NCI-H2196 treated with DMSO at 0.1 percent for 48 hours (cell line): ENCODE data around the gene DMPK.

Experiments used
- DNase-seq: peaks from one replicate; lab custom pipeline; 2025; ENCODE audit not compliant: unreplicated experiment; lab: John Stamatoyannopoulos, UW

Gene DMPK

GRCh38 chr19:45770192-45771101 is 11.8 kb downstream of the DMPK start:
- peak; percentile 96 for DNase-seq

DNA sequence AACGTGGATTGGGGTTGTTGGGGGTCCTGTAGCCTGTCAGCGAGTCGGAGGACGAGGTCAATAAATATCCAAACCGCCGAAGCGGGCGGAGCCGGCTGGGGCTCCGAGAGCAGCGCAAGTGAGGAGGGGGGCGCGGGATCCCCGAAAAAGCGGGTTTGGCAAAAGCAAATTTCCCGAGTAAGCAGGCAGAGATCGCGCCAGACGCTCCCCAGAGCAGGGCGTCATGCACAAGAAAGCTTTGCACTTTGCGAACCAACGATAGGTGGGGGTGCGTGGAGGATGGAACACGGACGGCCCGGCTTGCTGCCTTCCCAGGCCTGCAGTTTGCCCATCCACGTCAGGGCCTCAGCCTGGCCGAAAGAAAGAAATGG is 12.5 kb downstream of the DMPK start:
- no peak for DNase-seq

DNA sequence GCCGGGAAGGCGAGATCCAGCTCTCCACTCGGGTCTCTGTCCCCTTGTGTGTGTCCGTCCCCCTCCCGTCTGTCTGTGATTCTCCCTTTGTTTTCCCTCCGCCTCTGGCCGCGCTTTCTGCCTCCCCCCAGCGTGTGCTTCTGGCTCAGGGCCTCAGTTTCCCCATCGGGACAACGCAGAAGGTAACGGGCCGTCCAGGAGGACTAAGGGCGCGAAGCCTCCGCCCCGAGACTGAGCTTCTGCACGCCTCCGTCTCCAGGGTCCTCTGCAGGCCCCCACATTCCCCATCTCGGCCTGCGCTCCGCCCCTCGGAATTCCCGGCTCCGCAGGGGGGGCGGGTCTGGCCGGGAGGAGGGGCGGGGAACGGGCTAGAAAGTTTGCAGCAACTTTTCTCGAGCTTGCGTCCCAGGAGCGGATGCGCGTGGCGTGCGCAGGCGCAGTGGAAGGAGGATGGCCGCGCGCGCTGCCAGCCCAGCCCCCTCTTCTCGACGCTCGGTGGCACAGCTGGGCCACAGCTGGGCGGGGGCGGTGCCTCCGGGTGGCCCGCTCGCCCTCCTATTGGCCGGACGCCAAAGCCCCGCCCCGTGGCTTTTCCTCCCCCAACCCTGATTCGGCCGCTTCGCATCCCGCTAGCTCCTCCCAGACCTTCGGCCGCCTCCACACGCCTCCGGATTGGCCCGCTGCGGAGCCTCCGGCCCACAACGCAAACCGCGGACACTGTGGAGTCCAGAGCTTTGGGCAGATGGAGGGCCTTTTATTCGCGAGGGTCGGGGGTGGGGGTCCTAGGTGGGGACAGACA is 13.1 kb downstream of the DMPK start, which contains the start of gene SIX5:
SIX5 (minus strand) TSS at position 269 of the 799 bp plus-strand sequence. CDS start 408 bp downstream, outside the sequence.
- peak; percentile 90 for DNase-seq

DNA sequence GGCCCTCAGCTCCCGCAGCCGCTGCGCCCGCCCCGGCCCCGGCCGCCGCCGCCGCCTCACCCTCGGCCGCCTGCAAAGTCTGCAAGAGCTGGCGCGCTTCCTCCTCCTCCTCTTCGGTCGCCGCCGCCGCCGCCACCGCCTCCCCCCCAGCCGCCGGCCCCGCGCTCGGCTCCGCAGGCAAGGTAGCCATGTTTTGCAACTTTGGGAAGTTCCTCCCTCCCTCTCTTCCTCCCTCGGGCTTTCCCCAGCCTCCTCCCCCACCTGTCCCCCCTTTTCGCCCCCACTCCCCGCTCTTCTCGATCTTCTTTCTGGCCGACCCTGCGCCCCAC is 13.7 kb downstream of the DMPK start:
- DNase-seq, result no peak

DNA sequence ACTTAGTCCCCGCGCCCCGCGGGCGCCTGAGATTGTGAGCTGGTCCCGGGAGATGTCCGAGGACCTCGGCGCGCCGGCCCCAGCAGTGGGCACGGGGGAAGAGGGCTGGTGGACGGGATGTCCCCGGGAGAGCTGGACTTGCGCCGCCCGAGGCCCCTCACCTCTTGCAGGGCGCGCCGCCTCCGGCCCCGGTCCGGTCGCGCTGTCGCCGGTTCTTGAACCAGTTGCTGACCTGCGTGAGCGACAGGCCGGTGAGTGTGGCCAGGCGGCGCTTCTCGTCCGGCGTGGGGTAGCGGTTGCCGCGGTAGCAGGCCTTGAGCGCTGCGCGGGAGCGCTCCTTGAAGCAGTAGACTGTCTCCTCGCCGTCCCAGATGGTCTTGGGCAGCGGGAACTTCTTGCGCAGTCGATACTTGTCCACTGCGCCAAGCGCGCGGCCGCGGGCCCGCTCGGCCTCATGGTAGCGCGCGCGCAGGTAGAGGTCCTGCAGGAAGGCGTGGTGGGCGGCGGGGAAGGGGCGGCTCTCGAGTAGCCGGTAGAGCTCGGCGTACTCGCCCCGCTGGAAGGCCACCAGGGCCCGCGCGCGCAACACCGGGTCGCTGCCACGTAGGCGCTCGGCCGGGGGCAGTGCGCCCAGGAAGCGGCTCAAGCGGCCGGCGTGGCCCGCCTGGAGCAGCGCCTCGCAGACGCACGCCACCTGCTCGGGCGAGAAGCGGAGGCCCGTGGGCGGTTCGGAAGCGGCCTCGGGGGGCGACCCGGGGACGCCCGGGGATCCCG is 14.2 kb downstream of the DMPK start:
- no peak for DNase-seq

GRCh38 chr19:45767410-45767880 is 14.8 kb downstream of the DMPK start:
- peak; percentile 18 for DNase-seq

DNA sequence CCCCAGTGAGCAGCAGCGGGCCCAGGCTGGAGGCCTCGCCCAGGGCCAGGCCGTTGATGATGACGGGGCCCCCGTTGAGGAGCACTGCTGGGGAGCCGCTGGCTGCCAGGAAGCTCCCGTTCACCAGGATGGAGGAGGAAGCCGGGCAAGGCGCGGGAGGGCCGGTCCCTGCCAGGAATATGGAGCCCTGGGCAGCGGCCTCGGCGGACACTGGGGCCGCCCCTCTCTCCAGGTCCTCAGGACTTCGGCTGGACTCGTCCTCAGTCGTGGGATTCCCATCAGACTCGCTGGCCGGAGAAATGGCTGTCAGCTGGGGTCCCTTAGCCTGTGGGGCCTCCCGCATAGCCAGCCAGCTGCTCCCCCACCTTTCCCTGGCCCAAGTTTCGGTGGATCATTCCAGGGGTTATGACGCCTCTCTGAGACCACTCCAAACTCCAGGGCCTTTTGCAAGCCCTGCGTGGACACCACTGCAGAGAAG is 15.4 kb downstream of the DMPK start:
- no peak for DNase-seq

- no peak for DNase-seq
Measured at GRCh38 chr19:45766296-45766868, 15.9 kb downstream of the DMPK start.

DNA sequence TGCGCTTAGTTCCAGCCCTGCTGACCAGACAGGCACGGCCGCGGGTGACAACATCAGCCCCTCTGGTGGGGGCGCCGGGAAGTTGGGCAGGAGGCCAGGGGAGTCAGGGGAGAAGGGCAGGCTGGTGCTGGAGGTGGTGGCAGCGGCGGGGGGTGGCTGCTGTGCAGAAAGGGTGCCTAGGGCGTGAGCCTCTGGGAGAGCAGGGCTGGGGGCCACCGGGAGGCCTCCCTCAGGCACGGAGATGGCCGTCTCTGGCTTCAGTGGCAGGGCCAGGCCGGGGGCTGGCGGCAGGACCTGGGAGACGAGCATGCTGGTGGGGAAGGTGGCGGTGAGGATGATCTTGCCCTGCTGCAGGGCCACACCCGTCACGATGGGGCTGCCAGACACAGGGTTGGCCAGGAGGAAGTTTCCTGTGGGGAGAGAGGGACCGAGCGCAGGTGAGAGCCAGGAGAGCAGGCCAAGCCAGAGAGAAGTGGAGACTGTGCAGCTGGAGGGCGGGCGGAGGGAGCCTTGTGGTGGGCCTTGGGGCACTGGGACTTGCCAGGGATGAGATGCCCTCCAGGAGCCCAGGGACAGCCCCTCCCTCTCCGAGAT is 16.5 kb downstream of the DMPK start:
- DNase-seq, result no peak

- DNase-seq, result no peak
Measured at GRCh38 chr19:45764945-45765701, 17.2 kb downstream of the DMPK start.

DNA sequence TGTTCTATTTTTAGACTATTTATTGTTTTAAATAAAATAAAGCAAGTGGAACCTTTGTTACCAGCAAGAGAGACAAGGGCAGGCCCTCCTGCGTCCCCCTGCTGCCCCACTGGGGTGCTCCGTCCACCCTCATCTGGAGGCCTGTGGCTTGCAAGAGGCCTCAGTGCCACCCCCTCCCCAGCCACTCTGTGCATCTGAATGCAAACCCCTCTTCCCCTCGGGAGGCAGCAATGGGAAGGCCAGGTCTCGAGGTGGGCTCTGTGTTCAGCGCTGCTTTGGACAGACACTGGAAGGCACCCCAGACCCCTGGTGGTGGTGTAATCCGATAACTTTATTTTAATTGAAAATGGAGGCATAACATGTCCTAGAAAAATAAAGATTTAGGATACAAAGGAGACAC is 17.8 kb downstream of the DMPK start:
- no peak for DNase-seq

DNA sequence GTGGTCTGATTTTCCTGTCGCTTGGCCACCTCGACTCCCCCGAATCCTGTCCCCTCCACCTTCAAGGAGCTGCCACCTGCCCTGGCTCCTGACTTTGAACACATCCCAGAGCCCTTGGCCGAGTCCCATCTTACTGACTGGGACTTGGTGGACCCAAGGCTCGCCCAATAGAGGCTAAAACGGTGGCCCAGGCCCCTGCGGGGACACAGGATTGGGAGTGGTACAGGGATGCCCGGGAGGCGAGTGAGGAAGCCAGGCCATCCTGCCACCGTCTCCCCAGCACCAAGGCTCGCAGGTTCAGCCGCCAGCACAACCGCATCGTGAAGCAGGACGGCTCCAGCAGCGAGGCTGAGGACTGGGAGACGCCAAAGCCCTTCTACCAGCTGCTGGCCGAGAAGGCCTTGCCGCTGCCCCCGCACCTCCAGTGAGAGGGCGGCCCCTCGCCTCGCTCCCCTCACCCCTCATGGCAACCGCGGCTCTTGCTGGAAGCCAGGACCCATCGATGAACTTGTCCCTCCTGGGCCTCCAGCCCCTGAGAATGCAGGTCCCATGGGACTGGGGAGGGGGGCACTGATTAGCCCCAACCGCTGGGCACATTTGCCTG is 18.5 kb downstream of the DMPK start:
- DNase-seq, result no peak

GRCh38 chr19:45762870-45763631 is 19.2 kb downstream of the DMPK start:
- DNase-seq, result no peak

DNA sequence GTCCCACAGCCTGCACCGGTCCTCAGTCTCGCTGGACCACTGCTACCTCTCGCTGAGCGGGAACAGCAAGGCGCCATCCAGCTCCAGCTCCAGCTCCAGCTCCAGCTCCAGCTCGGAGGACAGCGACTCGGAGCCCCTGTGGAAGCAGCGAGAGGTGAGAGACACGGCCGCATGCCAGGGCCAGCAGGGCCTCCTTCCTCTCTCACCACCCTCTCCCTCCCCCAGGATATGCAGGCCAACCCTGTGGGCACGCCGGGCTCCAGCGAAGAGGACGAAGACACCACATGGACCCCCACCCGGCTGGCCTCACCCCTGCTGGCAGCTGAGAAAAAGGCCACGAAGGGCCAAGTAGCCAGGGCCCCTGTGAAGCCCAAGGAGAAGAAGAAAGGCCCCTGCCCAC is 20.6 kb downstream of the DMPK start:
- DNase-seq, result no peak

DNA sequence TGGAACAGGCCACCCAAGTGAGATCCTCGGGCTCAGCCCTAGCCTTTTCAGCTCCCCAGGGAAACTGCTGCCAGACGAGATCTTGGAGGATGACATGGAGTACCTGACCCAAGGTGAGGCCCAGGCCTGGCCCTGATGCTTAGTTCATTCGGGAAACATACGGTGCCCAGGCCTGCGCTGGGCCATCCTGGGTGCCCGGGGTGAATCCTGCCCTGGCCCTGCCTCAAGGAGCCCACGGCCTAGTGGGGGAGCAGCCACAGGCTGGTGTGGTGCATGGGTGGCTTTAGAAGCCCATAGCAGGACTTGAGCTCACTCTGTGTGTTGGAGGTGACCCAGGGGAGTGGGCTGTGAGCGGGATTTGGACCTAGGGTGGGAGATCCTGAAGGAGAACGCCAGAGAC is 23.4 kb downstream of the DMPK start:
- no peak for DNase-seq

DNA sequence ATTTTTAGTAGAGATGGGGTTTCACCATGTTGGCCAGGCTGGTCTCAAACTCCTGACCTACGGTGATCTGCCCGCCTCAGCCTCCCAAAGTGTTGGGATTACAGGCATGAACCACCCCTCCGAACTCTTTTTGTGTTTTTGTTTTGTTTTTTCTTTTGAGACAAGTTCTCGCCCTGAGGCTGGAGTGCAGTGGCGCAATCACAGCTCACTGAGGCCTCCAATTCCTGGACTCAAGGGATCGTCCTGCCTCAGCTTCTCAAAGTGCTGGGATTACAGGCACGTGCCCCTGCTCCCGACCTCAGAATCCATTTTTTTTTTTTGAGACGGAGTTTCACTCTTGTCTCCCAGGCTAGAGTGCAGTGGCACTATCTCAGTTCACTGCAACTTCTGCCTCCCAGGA is 24.6 kb downstream of the DMPK start:
- DNase-seq, result no peak

DNA sequence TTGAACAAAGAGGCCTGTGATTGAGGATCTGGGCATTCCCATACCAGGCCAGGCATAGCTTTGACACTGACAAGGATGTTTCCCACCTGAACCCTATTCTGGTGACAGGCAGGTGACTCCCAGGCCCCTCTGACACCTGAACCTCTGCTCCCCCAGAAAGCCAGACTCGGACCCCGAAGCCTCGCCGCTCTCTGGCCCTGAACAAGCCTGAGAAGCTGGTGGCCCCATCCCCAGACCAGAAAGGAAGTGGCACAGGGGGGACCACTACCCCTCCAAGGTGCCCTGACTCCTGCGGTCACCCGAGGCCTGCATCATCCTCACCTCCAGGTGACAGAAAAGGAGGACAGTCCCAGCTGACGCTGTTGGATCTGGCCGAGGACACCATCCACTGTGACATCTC is 28.0 kb downstream of the DMPK start:
- DNase-seq, result no peak

DNA sequence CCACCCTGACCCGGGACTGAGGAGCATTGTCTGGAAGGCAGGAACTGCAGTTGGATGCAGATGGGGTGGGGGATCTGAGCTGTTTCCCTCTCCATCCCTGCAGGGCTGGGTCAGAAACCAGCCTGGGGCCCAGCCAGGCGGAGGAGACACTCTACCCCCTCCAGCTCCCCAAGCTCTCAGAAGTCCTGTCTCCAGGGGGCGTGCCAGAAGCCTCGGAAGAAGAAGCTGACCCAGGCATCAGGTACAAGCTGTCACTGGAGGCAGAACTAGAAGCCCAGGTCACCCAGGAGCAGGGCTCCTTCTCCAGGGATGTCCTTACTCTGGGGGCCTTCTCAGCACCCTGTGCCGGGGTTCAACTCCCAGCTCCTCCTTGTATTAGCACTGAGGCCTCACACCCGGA is 28.7 kb downstream of the DMPK start:
- no peak for DNase-seq

DNA sequence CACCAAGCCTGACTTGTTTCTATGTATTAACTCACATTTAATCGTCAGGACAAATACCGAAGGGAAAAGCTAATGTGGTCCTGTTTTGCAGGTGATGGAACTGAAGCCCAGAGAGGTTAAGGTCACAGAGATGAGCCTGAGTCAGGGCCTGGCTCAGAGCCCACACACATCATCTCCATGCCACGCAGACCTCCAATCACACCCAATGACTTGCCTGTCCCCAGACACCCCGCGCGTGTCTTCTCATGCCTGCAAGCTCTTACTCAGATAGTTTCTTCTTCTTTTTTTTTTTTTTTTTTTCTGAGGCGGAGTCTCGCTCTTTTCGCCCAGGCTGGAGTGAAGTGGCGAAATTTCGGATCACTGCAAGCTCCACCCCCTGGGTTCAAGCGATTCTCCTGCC is 29.7 kb downstream of the DMPK start:
- no peak for DNase-seq
